ENCODE data around the gene SPOPL.

DNA sequence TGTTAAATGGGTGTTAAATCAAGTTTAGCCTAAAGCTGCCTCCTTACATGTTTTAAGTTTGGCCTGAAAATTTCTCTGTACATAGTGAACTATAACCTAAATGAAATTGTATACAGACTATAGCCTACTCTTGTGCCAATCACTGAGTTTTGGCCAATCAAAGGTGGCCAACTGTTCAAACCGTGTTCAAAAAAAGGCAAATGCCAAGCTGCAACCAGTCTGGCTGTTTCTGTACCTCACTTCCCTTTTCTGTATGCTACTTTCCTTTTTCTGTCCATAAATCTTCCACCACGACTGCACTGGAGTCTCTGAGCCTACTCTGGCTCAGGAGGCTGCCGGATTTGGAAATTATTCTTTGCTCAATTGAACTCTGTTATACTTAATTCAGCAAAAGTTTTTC, 121.0 kb downstream of the SPOPL start:
- TF ChIP-seq, protein P1, sequence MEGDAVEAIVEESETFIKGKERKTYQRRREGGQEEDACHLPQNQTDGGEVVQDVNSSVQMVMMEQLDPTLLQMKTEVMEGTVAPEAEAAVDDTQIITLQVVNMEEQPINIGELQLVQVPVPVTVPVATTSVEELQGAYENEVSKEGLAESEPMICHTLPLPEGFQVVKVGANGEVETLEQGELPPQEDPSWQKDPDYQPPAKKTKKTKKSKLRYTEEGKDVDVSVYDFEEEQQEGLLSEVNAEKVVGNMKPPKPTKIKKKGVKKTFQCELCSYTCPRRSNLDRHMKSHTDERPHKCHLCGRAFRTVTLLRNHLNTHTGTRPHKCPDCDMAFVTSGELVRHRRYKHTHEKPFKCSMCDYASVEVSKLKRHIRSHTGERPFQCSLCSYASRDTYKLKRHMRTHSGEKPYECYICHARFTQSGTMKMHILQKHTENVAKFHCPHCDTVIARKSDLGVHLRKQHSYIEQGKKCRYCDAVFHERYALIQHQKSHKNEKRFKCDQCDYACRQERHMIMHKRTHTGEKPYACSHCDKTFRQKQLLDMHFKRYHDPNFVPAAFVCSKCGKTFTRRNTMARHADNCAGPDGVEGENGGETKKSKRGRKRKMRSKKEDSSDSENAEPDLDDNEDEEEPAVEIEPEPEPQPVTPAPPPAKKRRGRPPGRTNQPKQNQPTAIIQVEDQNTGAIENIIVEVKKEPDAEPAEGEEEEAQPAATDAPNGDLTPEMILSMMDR (conservative IDR thresholded peaks at IDR 0.05 in 1 of 2, IDR thresholded peaks at IDR 0.05 in 1 of 2; ENCODE audit: extremely low read depth in 1 of 2, insufficient read depth in 1 of 2, low read depth in 1 of 2, low read length in 2 of 2): no peak
- no peak for TF ChIP-seq EZH2 (IDR thresholded peaks at IDR 0.05; ENCODE audit: borderline replicate concordance, low read length)

All from mammary epithelial cell (primary cell).